Right atrium auricular region (tissue), 2 donors: ENCODE data around the gene MTREX. TPM values are rescaled to one million over a fixed set of nuclear protein-coding genes. Genes with fewer than 3 reads are reported as not detected.

Experiments used
- DNase-seq: peaks from one replicate; pipeline ENCODE4 v3.0.0-alpha.2; 2019; ENCODE audit warnings: low spot score
- H3K27ac ChIP-seq, 2 donors: fragments of 200-600 bp; sonication (generic); 1 replicate in 1 of 2; 2 replicates in 1 of 2; pipeline ENCODE4 v1.5.1; 2016 to 2019
- H3K27me3 ChIP-seq, 2 donors: fragments of 200-600 bp; sonication (generic); one replicate each; pipeline versions ENCODE4 v1.5.1 to v1.6.0; 2017 to 2019
- H3K36me3 ChIP-seq: fragments of 200-600 bp; sonication (generic); one replicate; pipeline ENCODE4 v1.5.1; 2016
- H3K4me1 ChIP-seq, 2 donors: fragments of 200-600 bp; sonication (generic); one replicate each; pipeline versions ENCODE4 v1.5.1 to v1.6.0; 2017 to 2019
- H3K4me3 ChIP-seq, 2 donors: fragments of 200-600 bp; sonication (generic); 1 replicate in 1 of 2; 2 replicates in 1 of 2; pipeline ENCODE4 v1.5.1; 2017 to 2019; ENCODE audit warnings: mild to moderate bottlenecking in 1 of 2, moderate library complexity in 1 of 2
- H3K9me3 ChIP-seq, 2 donors: fragments of 200-600 bp; sonication (generic); one replicate each; pipeline ENCODE4 v1.5.1; 2019
- total RNA-seq, 2 donors: library from RNA; depleted of rRNA; stranded (reverse); fragments of >200 nt; gene quantifications; one replicate each; pipeline ENCODE4 v1.1.0, GENCODE V29; 2016
- TF ChIP-seq, protein P1 (sequence below), 2 donors: fragments of 200-600 bp; sonication (generic); IDR thresholded peaks; one replicate each; pipeline ENCODE4 v1.5.1; 2019; ENCODE audit warnings: antibody characterized with exemption in 2 of 2

MTREX gene
- total RNA-seq, 2 donors from 2014 or later = 56.7 to 86.0 TPM

DNA sequence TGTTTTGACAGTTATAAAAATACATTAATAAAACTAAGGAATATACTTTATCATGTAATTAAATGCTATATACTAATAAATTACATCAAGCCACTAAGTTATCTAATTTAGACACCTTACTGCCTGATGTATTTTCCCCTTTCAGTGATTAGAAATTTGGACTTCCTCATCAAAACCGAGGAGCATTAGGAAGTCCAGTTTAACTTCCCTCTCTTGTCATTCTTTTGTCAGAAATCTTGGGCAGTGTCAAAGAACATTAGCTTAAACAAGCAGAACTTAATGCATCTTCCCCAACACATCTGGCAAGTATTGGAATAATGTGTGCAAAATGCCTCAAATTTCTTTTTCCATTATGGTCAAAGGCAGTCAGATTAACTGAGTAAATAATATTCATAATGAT, 145.4 kb downstream of the MTREX start:
- no peak overlapping the region for H3K27ac ChIP-seq
- no peaks in the 10 kb centered on the region for H3K27me3 ChIP-seq
- no peak overlapping the region for H3K4me3 ChIP-seq
- TF ChIP-seq, protein P1, sequence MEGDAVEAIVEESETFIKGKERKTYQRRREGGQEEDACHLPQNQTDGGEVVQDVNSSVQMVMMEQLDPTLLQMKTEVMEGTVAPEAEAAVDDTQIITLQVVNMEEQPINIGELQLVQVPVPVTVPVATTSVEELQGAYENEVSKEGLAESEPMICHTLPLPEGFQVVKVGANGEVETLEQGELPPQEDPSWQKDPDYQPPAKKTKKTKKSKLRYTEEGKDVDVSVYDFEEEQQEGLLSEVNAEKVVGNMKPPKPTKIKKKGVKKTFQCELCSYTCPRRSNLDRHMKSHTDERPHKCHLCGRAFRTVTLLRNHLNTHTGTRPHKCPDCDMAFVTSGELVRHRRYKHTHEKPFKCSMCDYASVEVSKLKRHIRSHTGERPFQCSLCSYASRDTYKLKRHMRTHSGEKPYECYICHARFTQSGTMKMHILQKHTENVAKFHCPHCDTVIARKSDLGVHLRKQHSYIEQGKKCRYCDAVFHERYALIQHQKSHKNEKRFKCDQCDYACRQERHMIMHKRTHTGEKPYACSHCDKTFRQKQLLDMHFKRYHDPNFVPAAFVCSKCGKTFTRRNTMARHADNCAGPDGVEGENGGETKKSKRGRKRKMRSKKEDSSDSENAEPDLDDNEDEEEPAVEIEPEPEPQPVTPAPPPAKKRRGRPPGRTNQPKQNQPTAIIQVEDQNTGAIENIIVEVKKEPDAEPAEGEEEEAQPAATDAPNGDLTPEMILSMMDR (IDR thresholded peaks at IDR 0.05) = no peak
- DNase-seq = no peak
- H3K36me3 ChIP-seq = peaks cover 8% of the 10 kb centered on the region
- H3K4me1 ChIP-seq = peaks cover 0 to 42% of the 10 kb centered on the region in 2 donors
- H3K9me3 ChIP-seq = no peaks in the 10 kb centered on the region

- no peaks in the 10 kb centered on the region for H3K9me3 ChIP-seq
- H3K36me3 ChIP-seq = peaks cover 8% of the 10 kb centered on the region
- no peak overlapping the region for H3K27ac ChIP-seq
- TF ChIP-seq, protein P1 (IDR thresholded peaks at IDR 0.05) = no peak
- H3K4me3 ChIP-seq = no peak overlapping the region
- H3K27me3 ChIP-seq = no peaks in the 10 kb centered on the region
- no peak for DNase-seq
- H3K4me1 ChIP-seq = peaks cover 0 to 39% of the 10 kb centered on the region in 2 donors
These were observed 146.5 kb downstream of the MTREX start for GRCh38 chr5:55454282-55454681.

- H3K27ac ChIP-seq = no peak overlapping the region
- no peaks in the 10 kb centered on the region for H3K27me3 ChIP-seq
- H3K4me3 ChIP-seq = no peak overlapping the region
- peaks cover 8% of the 10 kb centered on the region for H3K36me3 ChIP-seq
- H3K9me3 ChIP-seq = no peaks in the 10 kb centered on the region
- peaks cover 0 to 19% of the 10 kb centered on the region in 2 donors for H3K4me1 ChIP-seq
- TF ChIP-seq, protein P1 (IDR thresholded peaks at IDR 0.05) = no peak
- no peak for DNase-seq
These were observed 148.6 kb downstream of the MTREX start for GRCh38 chr5:55456216-55456895.

GRCh38 chr5:55459572-55459971, 151.8 kb downstream of the MTREX start:
- Histone ChIP-seq H3K9me3 (no peaks in the 10 kb centered on the region), H3K27ac (no peak overlapping the region), H3K4me1 (peaks cover 0 to 15% of the 10 kb centered on the region in 2 donors), H3K27me3 (no peaks in the 10 kb centered on the region), H3K36me3 (peaks cover 8% of the 10 kb centered on the region), H3K4me3 (no peak overlapping the region)
- TF ChIP-seq, protein P1 (IDR thresholded peaks at IDR 0.05) = no peak
- no peak for DNase-seq

- peaks cover 17% of the 10 kb centered on the region for H3K36me3 ChIP-seq
- H3K27me3 ChIP-seq = no peaks in the 10 kb centered on the region
- TF ChIP-seq, protein P1 (IDR thresholded peaks at IDR 0.05) = no peak
- no peak overlapping the region for H3K27ac ChIP-seq
- no peak for DNase-seq
- H3K4me3 ChIP-seq = no peak overlapping the region
- H3K9me3 ChIP-seq = no peaks in the 10 kb centered on the region
- peaks cover 0 to 17% of the 10 kb centered on the region in 2 donors for H3K4me1 ChIP-seq
These were observed 155.8 kb downstream of the MTREX start for GRCh38 chr5:55463613-55464012.
